HFF-Myc (cell line): ENCODE measurements around the gene CABP5.

ENCODE experiments used
- DNase-seq: peaks from one replicate; pipeline ENCODE4 v3.0.0-alpha.2; 2011; ENCODE audit warnings: low read depth; ENCODE audit errors: extremely low read depth
- H3K4me3 ChIP-seq: replicated peaks from 2 replicates; pipeline ENCODE4 v1.5.1; 2011; ENCODE audit warnings: low read depth, mild to moderate bottlenecking, control low read depth, low read length
- TF ChIP-seq, protein P1 (sequence below): IDR thresholded peaks from 2 replicates; pipeline ENCODE4 v1.5.1; 2012; ENCODE audit warnings: mild to moderate bottlenecking, low read depth, low read length, control low read depth; ENCODE audit errors: missing control alignments

The CABP5 gene

GRCh38 chr19:47991191-47991808 is 52.6 kb downstream of the CABP5 start:
- H3K4me3 ChIP-seq: no peak overlapping the region
- no peak for DNase-seq
- TF ChIP-seq, protein P1, sequence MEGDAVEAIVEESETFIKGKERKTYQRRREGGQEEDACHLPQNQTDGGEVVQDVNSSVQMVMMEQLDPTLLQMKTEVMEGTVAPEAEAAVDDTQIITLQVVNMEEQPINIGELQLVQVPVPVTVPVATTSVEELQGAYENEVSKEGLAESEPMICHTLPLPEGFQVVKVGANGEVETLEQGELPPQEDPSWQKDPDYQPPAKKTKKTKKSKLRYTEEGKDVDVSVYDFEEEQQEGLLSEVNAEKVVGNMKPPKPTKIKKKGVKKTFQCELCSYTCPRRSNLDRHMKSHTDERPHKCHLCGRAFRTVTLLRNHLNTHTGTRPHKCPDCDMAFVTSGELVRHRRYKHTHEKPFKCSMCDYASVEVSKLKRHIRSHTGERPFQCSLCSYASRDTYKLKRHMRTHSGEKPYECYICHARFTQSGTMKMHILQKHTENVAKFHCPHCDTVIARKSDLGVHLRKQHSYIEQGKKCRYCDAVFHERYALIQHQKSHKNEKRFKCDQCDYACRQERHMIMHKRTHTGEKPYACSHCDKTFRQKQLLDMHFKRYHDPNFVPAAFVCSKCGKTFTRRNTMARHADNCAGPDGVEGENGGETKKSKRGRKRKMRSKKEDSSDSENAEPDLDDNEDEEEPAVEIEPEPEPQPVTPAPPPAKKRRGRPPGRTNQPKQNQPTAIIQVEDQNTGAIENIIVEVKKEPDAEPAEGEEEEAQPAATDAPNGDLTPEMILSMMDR: no peak
